Kasumi-1 (cell line): ENCODE measurements around the gene TMEM209.
"Not testable (repeated sequence)": the region's sequence is repeated elsewhere in the genome, so short reads cannot be mapped to it uniquely, and the experiment has no call there.

Experiments used
- DNase-seq, 2 experiments: peaks; one replicate each; lab custom pipeline; 2025; lab: John Stamatoyannopoulos, UW

Gene TMEM209

GRCh38 chr7:130205084-130205947, at the start of gene TMEM209:
TSS of gene TMEM209 (minus strand) at chr7:130205406. CDS start at chr7:130205375, 31 bp downstream.
- peak; percentile 97 to 98 for DNase-seq

- no peak for DNase-seq
Observed at GRCh38 chr7:130254555-130254954, 49.3 kb upstream of the TMEM209 start.

- DNase-seq: not testable (repeated sequence)
Observed at GRCh38 chr7:130249626-130250025, 44.4 kb upstream of the TMEM209 start.

- not testable (repeated sequence) for DNase-seq
Observed at GRCh38 chr7:130248842-130249241, 43.6 kb upstream of the TMEM209 start.

GRCh38 chr7:130246491-130246890, 41.3 kb upstream of the TMEM209 start:
- not testable (repeated sequence) for DNase-seq

GRCh38 chr7:130243486-130243885, 38.3 kb upstream of the TMEM209 start:
- not testable (repeated sequence) for DNase-seq

GRCh38 chr7:130242198-130243014, 37.2 kb upstream of the TMEM209 start:
- peak; percentile 25 to 59 for DNase-seq

GRCh38 chr7:130240240-130240639, 35.0 kb upstream of the TMEM209 start:
- DNase-seq: no peak

GRCh38 chr7:130236361-130236760, 31.2 kb upstream of the TMEM209 start:
- DNase-seq: not testable (repeated sequence)

GRCh38 chr7:130234078-130234477, 28.9 kb upstream of the TMEM209 start:
- DNase-seq: no peak

GRCh38 chr7:130232209-130232608, 27.0 kb upstream of the TMEM209 start:
- DNase-seq: no peak

GRCh38 chr7:130231792-130232191, 26.6 kb upstream of the TMEM209 start:
- no peak for DNase-seq

GRCh38 chr7:130229981-130230380, 24.8 kb upstream of the TMEM209 start:
- DNase-seq: not testable (repeated sequence)

GRCh38 chr7:130228840-130229502, 23.8 kb upstream of the TMEM209 start:
- DNase-seq: peak in 1 of 2 experiments; percentile 25

GRCh38 chr7:130227883-130228575, 22.8 kb upstream of the TMEM209 start:
- no peak for DNase-seq

- DNase-seq: no peak
Observed at GRCh38 chr7:130226333-130226732, 21.1 kb upstream of the TMEM209 start.

- DNase-seq: not testable (repeated sequence)
Observed at GRCh38 chr7:130224923-130225322, 19.7 kb upstream of the TMEM209 start.

- no peak for DNase-seq
Observed at GRCh38 chr7:130224210-130224609, 19.0 kb upstream of the TMEM209 start.

- DNase-seq: no peak
Observed at GRCh38 chr7:130223646-130224045, 18.4 kb upstream of the TMEM209 start.

GRCh38 chr7:130221746-130222145, 16.5 kb upstream of the TMEM209 start:
- DNase-seq: no peak

- no peak for DNase-seq
Observed at GRCh38 chr7:130219871-130220270, 14.7 kb upstream of the TMEM209 start.
